GM19023 (cell line): ENCODE results near the gene ACTL10.

Experiments
- ATAC-seq: cut with Tn5 transposase; IDR thresholded peaks from one replicate; pipeline ENCODE4 v1.9.1; 2021; ENCODE audit warnings: mild to moderate bottlenecking, moderate library complexity; ENCODE audit not compliant: unreplicated experiment

ACTL10 gene

DNA sequence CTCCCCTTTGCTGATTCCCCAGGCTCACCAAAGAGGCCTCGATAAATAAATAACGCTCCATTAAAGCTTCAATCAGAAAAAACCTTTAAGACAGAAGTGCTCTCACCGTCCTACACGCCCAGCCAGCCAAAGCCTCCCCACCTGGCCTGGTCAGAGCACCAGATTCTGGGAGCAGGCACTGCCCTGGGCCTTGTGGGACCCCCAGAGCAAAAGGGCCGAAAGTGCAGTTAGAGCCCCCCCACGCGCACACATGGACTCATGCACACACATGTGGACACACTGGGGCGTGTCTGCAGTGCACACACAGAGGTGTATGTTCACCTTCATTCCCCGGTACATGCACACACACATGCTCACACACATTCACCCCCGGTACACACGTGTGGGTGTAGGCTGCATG is 9.4 kb downstream of the ACTL10 start:
- ATAC-seq: no peak

GRCh38 chr20:33676652-33677645 is 10.2 kb downstream of the ACTL10 start:
- ATAC-seq: no peak

DNA sequence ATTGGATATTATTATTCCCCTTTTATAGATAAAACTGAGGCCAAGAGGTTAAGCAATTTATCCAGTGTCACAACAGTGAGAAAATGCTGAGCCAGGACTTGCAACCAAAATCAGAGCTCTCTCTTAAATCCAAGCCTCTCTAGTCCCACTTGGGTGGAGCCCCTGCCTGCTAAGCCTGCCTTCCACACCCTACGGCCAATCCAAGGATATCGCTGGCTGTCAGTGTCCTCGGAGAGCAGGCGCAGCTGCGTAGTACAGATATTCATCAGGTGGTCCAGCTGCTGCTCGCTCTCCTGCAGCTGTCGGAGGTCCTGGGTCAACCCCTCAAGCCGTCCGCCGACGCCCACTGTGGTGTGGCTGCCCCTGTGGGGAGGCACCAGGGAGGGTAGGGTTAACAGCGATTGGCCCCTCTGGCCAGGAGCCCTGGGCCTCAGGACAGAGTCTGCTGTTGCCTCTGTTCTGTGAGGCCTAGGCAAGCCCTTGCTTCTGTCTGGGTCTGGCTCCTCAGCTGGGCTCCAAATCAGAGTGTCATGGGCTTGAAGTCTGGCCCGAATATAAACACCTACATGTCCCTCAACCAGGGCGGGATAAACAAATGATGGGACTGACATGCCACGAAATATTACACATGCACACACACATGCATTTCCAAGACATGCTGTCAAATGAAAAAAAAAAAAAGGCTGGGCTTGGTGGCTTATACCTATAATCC is 11.4 kb downstream of the ACTL10 start:
- ATAC-seq: no peak

DNA sequence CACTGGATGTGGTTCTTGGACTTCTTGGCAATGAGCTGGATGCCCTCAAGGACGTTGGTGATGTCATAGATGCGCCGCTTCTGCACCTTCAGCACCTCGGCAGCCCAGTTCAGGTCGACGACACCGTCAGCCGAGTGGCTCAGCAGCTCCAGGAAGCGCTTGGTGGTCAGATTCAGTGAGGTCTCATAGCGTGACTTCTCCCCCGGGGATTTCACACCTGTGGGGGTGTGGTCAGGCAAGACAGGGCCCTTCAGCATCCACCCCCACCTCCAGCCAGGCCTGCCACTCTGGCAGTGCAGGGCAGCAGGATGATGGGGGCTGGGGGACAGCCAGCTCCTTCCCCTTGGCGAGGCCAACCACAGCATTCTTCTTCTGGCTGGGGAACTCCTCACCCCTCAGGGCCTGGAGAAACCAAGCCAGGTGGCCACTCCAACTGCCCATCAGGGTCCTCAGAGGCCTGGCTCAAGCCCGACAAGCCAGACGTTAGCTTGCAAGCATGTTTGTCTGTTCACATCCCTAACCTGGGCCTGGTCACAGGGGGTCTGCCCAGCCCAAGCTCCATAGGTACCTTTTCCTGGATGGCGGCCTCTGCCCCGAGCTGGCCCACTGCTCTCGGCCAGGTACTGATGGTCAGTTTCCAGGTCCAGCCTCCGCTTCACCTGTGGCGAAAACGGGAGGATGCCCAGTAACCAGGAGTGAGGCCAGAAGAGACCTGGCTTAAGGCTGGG is 13.2 kb downstream of the ACTL10 start:
- ATAC-seq: peak; percentile 64

DNA sequence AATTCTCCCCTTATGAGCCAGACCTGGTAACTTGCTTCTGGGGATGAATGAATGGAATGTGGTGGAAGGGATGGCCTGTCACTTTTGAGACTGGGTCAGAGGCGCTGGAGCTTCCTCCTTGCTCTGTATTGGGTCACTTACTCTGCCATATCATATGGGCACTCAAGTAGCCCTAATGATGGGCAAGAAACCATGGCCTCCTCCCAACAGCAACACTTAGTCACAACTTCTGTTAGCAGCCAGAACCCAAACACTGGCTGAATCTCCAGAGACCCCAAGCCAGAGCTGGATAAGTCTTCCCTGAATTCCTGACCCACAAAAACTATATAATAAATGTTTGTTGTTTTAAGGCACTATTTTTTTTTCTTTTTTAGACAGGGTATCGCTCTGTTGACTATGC is 13.9 kb downstream of the ACTL10 start:
- no peak for ATAC-seq

GRCh38 chr20:33681288-33681687 is 14.5 kb downstream of the ACTL10 start:
- ATAC-seq: no peak

DNA sequence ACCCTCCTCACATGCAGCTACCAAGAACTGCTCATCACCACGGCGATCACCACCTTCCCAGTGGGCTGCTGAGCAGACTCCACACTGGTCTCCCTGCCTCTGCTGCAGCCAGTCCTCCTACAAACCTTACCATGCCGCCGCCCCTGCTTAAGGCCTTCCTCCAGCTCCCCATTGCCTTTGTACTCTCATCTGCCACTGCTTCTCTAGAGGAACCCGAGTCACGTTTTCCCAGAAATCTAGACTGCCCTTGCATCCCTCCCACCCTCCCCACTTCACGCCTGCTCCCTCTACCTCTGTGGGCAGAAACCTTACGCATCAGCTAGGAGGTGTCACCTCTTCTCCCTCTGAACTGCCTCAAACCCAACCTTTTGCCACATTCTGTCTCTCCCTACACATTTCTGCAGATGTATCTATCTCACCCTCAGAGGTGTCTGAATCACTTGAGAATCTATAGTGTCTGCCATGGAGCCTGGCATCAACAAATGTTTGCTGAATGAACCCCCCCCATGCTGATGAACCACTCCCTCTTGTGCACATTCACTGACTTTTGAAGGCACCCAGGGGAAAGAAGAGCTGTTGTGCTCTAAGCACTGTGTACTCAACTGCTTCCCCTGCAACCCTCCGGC is 15.1 kb downstream of the ACTL10 start:
- no peak for ATAC-seq

GRCh38 chr20:33684533-33685327 is 18.0 kb downstream of the ACTL10 start:
- ATAC-seq: no peak

- peak; percentile 40 for ATAC-seq
Observed at GRCh38 chr20:33685328-33686099, 18.8 kb downstream of the ACTL10 start.

GRCh38 chr20:33686100-33686983 is 19.6 kb downstream of the ACTL10 start, which contains the start of gene E2F1:
E2F1 (minus strand) TSS chr20:33686385; CDS start chr20:33686264, 121 bp downstream.
- peak; percentile 72 for ATAC-seq

GRCh38 chr20:33686984-33687366 is 20.2 kb downstream of the ACTL10 start:
- no peak for ATAC-seq

DNA sequence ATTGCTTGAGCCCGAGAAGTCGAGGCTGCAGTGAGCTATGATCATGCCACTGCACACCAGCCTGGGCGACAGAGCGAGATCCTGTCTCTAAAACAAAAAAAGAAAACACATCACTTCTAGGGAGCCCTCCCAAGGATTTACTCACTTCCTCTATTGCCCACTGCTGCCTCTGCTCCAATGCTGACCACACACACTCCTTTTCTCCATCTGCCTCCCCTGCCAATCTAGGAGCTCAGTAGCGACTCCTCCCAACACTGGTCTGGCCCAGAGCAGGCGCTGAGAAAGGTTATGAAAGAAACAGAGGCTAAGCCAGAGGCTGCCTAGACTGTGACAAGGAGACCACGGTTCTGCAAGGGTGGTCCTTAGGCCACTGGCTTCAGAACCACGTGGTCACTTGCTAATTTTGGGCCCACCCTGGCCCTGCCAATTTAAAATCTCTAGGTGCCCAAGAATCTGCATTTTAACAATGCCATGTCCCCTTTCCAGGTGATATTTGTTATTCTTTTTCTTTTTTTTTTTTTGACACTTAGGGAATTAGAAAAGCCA is 20.7 kb downstream of the ACTL10 start:
- no peak for ATAC-seq

GRCh38 chr20:33687993-33688937 is 21.5 kb downstream of the ACTL10 start:
- ATAC-seq: no peak

GRCh38 chr20:33688938-33689424 is 22.2 kb downstream of the ACTL10 start:
- no peak for ATAC-seq

DNA sequence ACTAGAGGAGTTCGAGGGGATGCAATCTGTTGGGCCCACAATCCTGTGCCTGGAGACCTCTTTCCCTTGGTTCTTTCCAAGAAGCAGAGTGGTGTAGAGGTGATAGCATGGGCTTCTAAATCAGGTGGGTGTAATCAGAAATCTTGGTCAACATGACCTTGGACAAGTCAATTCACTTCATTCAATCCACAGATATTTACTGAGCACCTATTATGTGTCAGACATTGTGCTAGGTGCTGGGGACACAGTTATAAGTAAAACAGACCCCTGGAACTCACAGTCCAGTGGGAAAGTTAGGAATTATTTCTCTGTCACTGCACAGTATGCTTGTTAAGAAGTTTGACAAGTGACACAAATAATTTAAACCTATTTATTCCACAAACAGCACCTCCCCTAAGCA is 22.8 kb downstream of the ACTL10 start:
- ATAC-seq: no peak

- ATAC-seq: no peak
Observed at GRCh38 chr20:33689973-33690372, 23.2 kb downstream of the ACTL10 start.

DNA sequence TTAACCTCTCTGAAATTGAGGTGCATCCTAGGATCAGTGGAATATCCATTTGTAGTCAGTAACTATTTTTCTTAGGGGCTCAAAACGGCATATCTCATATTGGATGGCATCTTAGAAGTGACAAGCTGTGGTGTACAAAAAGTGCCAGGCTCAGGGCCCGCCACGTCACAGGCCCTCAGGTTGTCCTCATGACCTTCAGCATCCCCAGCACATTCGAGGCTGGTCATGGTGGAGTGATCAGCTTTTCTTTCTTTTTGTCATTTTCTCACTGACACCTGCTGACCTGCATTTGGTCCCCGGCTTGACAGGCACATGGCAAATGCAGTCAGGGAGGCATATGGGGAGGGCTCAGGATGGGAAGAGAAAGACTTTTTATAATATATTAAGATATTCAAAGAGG is 26.5 kb downstream of the ACTL10 start:
- no peak for ATAC-seq
